T-helper 1 cell (primary cell): ENCODE measurements around the gene GDPD4.

Experiments used
- DNase-seq, 5 donors: peaks; one replicate each; pipeline ENCODE4 v3.0.0-alpha.2; 2012 to 2020

GDPD4 gene

GRCh38 chr11:77236901-77237300, 64.6 kb downstream of the GDPD4 start:
- DNase-seq = no peak

GRCh38 chr11:77233011-77233410, 68.5 kb downstream of the GDPD4 start:
- no peak for DNase-seq

GRCh38 chr11:77232242-77232641, 69.2 kb downstream of the GDPD4 start:
- DNase-seq = no peak

- DNase-seq = no peak
These were observed 69.7 kb downstream of the GDPD4 start for GRCh38 chr11:77231800-77232199.

GRCh38 chr11:77230878-77231605, 70.4 kb downstream of the GDPD4 start:
- no peak for DNase-seq

GRCh38 chr11:77223797-77224196, 77.7 kb downstream of the GDPD4 start:
- DNase-seq = no peak

GRCh38 chr11:77217156-77217555, 84.3 kb downstream of the GDPD4 start:
- DNase-seq = no peak

- DNase-seq = no peak
These were observed 86.4 kb downstream of the GDPD4 start for GRCh38 chr11:77215106-77215505.

GRCh38 chr11:77214557-77214956, 86.9 kb downstream of the GDPD4 start:
- DNase-seq = no peak

GRCh38 chr11:77213589-77214428, 87.7 kb downstream of the GDPD4 start:
- DNase-seq = no peak

- DNase-seq = no peak
These were observed 88.4 kb downstream of the GDPD4 start for GRCh38 chr11:77213029-77213579.

- DNase-seq = no peak
These were observed 89.0 kb downstream of the GDPD4 start for GRCh38 chr11:77212314-77213007.

- no peak for DNase-seq
These were observed 89.8 kb downstream of the GDPD4 start for GRCh38 chr11:77211594-77212251.

GRCh38 chr11:77211040-77211451, 90.4 kb downstream of the GDPD4 start:
- DNase-seq = no peak

- DNase-seq = no peak
These were observed 91.8 kb downstream of the GDPD4 start for GRCh38 chr11:77209663-77210062.

- no peak for DNase-seq
These were observed 93.0 kb downstream of the GDPD4 start for GRCh38 chr11:77208535-77208934.

- DNase-seq = no peak
These were observed 93.7 kb downstream of the GDPD4 start for GRCh38 chr11:77207618-77208313.

- no peak for DNase-seq
These were observed 94.4 kb downstream of the GDPD4 start for GRCh38 chr11:77207019-77207485.

- no peak for DNase-seq
These were observed 95.0 kb downstream of the GDPD4 start for GRCh38 chr11:77206264-77207018.

- no peak for DNase-seq
These were observed 95.8 kb downstream of the GDPD4 start for GRCh38 chr11:77205467-77206263.
